PC-9 (cell line): ENCODE data around the gene AGMO. TPM values are rescaled to one million over a fixed set of nuclear protein-coding genes. Genes with fewer than 3 reads are reported as not detected.

Experiments
- BruUV-seq: library from RNA; stranded (reverse); fragments of 400-500 nt; replicated peaks from 2 replicates; lab custom pipeline; 2021; lab: Mats Ljungman, UMichigan
- CTCF ChIA-PET: fragments of 300-600 bp; sonication (Branson Sonifier 250); formaldehyde crosslinking; loops from one replicate; lab custom pipeline; 2022; ENCODE audit warnings: antibody characterized with exemption; lab: Charles Lee
- POLR2A ChIA-PET: fragments of 300-600 bp; sonication (Branson Sonifier 250); formaldehyde crosslinking; loops from one replicate; lab custom pipeline; 2022; ENCODE audit warnings: antibody characterized with exemption; ENCODE audit not compliant: unreplicated experiment; lab: Charles Lee
- DNase-seq, 2 experiments: peaks; one replicate each; pipeline versions ENCODE4 v3.0.0 to v3.0.0-alpha.2; 2015 to 2022; ENCODE audit warnings: mixed read lengths in 1 of 2
- H2AFZ ChIP-seq: fragments of 200-600 bp; sonication (generic); 2 replicates; pipeline ENCODE4 v1.8.1; 2017; ENCODE audit warnings: antibody characterized with exemption
- H3F3A ChIP-seq: fragments of 200-600 bp; sonication (generic); 2 replicates; pipeline ENCODE4 v1.8.1; 2017; ENCODE audit warnings: antibody characterized with exemption, mild to moderate bottlenecking, low read depth; ENCODE audit not compliant: insufficient read depth
- H3K27ac ChIP-seq: fragments of 200-600 bp; sonication (generic); 2 replicates; pipeline ENCODE4 v1.6.1; 2016; ENCODE audit warnings: mixed run types
- H3K27me3 ChIP-seq: fragments of 200-600 bp; sonication (generic); 2 replicates; pipeline ENCODE4 v1.6.1; 2016; ENCODE audit warnings: low read depth, mixed run types; ENCODE audit not compliant: insufficient read depth
- H3K36me3 ChIP-seq: fragments of 200-600 bp; sonication (generic); 2 replicates; pipeline ENCODE4 v1.6.1; 2016; ENCODE audit warnings: low read depth, mixed run types
- H3K4me1 ChIP-seq: fragments of 200-600 bp; sonication (generic); replicated peaks from 2 replicates; pipeline ENCODE4 v1.6.1; 2016; ENCODE audit warnings: mixed run types; ENCODE audit not compliant: insufficient read depth
- H3K4me2 ChIP-seq: fragments of 200-600 bp; sonication (generic); 2 replicates; pipeline ENCODE4 v1.6.1; 2017; ENCODE audit warnings: mixed run types
- H3K4me3 ChIP-seq: fragments of 200-600 bp; sonication (generic); 2 replicates; pipeline ENCODE4 v1.6.1; 2016; ENCODE audit warnings: mixed run types
- H3K79me2 ChIP-seq: fragments of 200-600 bp; sonication (generic); 2 replicates; pipeline ENCODE4 v1.6.1; 2017; ENCODE audit warnings: low read depth, mixed run types
- H3K9me2 ChIP-seq: fragments of 200-600 bp; sonication (generic); 2 replicates; pipeline ENCODE4 v1.8.1; 2017; ENCODE audit warnings: mild to moderate bottlenecking; ENCODE audit not compliant: insufficient read depth
- H3K9me3 ChIP-seq: fragments of 200-600 bp; sonication (generic); 2 replicates; pipeline ENCODE4 v1.8.1; 2016; ENCODE audit warnings: low read depth; ENCODE audit not compliant: insufficient read depth
- H4K20me1 ChIP-seq: fragments of 200-600 bp; sonication (generic); 2 replicates; pipeline ENCODE4 v1.8.1; 2017; ENCODE audit not compliant: insufficient read depth
- EZH2 ChIP-seq: fragments of 200-600 bp; sonication (generic); IDR thresholded peaks from 2 replicates; pipeline ENCODE4 v1.8.0; 2017; ENCODE audit warnings: antibody characterized with exemption, low read depth
- intact Hi-C: fragments of 100-400 bp; cut with micrococcal nuclease; formaldehyde crosslinking; loops from one replicate; pipeline ENCODE4 v1.10.0; 2022; ENCODE audit not compliant: unreplicated experiment
- total RNA-seq: library from RNA; stranded (reverse); gene quantifications from 2 replicates; pipeline ENCODE4 v1.2.3, GENCODE V29; 2021
- TF ChIP-seq, protein P1 (sequence below): fragments of 200-600 bp; sonication (generic); conservative IDR thresholded peaks from 2 replicates; pipeline ENCODE4 v1.6.1; 2017; ENCODE audit warnings: mixed run types, antibody characterized with exemption, mild to moderate bottlenecking, moderate library complexity

Gene AGMO
- total RNA-seq, 1 experiment from 2014 or later: not detected

DNA sequence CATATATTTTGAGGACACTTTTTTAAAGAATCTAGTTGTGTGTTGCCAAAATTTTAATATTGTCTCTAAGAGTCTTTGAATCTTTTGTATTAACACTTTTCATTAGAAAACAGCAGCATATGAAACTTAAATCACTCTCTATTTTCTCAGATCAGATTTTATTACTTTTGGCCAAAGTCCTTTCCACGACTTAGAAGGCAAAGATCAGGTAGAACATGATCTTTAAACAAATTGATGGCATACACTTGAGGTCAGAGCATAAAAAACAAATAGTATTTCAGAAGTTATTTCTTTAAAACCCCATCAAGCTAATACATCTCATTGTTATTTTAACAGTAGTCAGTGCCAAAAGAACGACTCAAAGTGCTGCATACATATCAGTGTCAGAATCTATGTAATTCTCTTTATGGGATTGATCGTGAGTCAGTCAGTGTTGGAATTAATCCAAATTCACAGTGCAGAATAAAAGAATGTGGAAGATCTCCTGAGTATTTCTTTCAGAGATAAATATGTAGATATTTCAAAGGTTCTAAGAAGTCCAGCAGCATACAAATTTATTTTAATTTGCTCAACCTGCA is 9.6 kb upstream of the AGMO start:
- BruUV-seq: no TSS peak
- ChIA-PET POLR2A (no interaction called here), CTCF (no interaction called here)
- H3K27me3 ChIP-seq: no peaks in the 10 kb centered on the region
- TF ChIP-seq EZH2: no peak
- TF ChIP-seq, protein P1, sequence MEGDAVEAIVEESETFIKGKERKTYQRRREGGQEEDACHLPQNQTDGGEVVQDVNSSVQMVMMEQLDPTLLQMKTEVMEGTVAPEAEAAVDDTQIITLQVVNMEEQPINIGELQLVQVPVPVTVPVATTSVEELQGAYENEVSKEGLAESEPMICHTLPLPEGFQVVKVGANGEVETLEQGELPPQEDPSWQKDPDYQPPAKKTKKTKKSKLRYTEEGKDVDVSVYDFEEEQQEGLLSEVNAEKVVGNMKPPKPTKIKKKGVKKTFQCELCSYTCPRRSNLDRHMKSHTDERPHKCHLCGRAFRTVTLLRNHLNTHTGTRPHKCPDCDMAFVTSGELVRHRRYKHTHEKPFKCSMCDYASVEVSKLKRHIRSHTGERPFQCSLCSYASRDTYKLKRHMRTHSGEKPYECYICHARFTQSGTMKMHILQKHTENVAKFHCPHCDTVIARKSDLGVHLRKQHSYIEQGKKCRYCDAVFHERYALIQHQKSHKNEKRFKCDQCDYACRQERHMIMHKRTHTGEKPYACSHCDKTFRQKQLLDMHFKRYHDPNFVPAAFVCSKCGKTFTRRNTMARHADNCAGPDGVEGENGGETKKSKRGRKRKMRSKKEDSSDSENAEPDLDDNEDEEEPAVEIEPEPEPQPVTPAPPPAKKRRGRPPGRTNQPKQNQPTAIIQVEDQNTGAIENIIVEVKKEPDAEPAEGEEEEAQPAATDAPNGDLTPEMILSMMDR: no peak
- DNase-seq: no peak
- no peak overlapping the region for H3K4me2 ChIP-seq
- no peaks in the 10 kb centered on the region for H4K20me1 ChIP-seq
- no peaks in the 10 kb centered on the region for H3K36me3 ChIP-seq
- H3K9me3 ChIP-seq: no peaks in the 10 kb centered on the region
- no peaks in the 10 kb centered on the region for H3F3A ChIP-seq
- no peaks in the 10 kb centered on the region for H3K79me2 ChIP-seq
- intact Hi-C loops: no loop called here
- no peaks in the 10 kb centered on the region for H3K4me1 ChIP-seq
- H2AFZ ChIP-seq: no peak overlapping the region; the same call in 1 of the 2 replicates
- no peak overlapping the region for H3K27ac ChIP-seq
- H3K9me2 ChIP-seq: no peaks in the 10 kb centered on the region
- no peak overlapping the region for H3K4me3 ChIP-seq

DNA sequence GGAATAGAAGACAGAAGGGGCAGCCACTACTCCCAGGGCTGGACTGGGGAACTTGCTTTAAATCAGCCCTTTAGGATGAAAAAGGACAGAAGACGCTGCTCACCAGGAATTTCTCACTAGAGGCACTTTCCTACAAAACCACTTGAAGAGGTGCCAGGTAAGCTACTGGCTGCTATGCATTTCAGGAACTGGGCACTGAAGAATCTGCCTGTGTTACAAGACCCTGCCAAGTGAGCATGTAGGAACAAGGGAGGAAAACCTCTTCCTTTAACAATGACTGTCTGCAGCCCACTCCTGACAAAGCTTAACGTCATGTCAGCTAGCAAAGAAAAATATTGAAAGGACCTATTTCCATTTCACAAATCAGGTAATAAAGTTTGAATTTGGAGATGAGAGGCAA is 5.8 kb upstream of the AGMO start:
- Histone ChIP-seq H3K4me1 (no peaks in the 10 kb centered on the region), H3K27ac (no peak overlapping the region), H3K9me2 (no peaks in the 10 kb centered on the region), H3K36me3 (no peaks in the 10 kb centered on the region), H4K20me1 (no peaks in the 10 kb centered on the region), H3K9me3 (no peaks in the 10 kb centered on the region), H3K27me3 (no peaks in the 10 kb centered on the region), H2AFZ (no peak overlapping the region), H3K79me2 (no peaks in the 10 kb centered on the region), H3F3A (no peaks in the 10 kb centered on the region), H3K4me3 (no peak overlapping the region), H3K4me2 (no peak overlapping the region)
- intact Hi-C loops: no loop called here
- no TSS peak for BruUV-seq
- no peak for DNase-seq
- ChIA-PET POLR2A (interaction anchor here (0.6 kb wide), 1 partner anchor 169 kb away, joined by 3 read pairs; no protein-coding TSS in a partner anchor), CTCF (no interaction called here)
- TF ChIP-seq EZH2: no peak
- TF ChIP-seq, protein P1: no peak

DNA sequence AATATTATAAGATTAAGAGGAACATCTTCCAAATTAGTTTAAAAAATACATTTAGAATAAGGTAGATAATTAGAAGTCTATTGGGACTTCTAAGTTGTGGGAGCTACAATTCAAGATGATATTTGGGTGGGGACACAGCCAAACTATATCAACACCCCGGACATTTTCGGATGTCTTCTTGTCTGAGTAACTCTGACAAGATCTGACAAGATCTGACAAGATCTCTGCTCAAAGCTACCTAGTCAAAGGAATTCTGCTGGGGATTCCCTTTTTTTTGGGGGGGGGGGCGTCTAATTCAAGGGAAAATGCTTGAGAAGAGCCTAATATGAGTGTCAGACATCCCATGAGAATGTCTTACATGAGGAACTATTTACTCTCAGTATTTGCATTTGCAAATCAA is 5.2 kb upstream of the AGMO start:
- no peaks in the 10 kb centered on the region for H3K79me2 ChIP-seq
- DNase-seq: no peak
- no peaks in the 10 kb centered on the region for H3F3A ChIP-seq
- no peak overlapping the region for H3K27ac ChIP-seq
- no peak overlapping the region for H3K4me3 ChIP-seq
- H3K4me2 ChIP-seq: no peak overlapping the region
- no peaks in the 10 kb centered on the region for H3K36me3 ChIP-seq
- BruUV-seq: no TSS peak
- ChIA-PET POLR2A (no interaction called here), CTCF (interaction anchor here (0.6 kb wide), 1 partner anchor 480 kb away, joined by 4 read pairs; no protein-coding TSS in a partner anchor)
- no peaks in the 10 kb centered on the region for H4K20me1 ChIP-seq
- H3K9me3 ChIP-seq: no peaks in the 10 kb centered on the region
- H3K9me2 ChIP-seq: no peaks in the 10 kb centered on the region
- TF ChIP-seq, protein P1: no peak
- no peaks in the 10 kb centered on the region for H3K27me3 ChIP-seq
- H2AFZ ChIP-seq: no peak overlapping the region
- no peaks in the 10 kb centered on the region for H3K4me1 ChIP-seq
- intact Hi-C loops: no loop called here
